ENCODE measurements around the gene SEPTIN8.
A peak's percentile ranks its signal among the peaks of the same experiment; 100 is the strongest.

The SEPTIN8 gene

GRCh38 chr5:132753135-132753987 lies 23.7 kb downstream of the SEPTIN8 start:
- peak; percentile 30 for DNase-seq (ENCODE audit: extremely low spot score)
- ChIA-PET CTCF (interaction anchor here (0.7 to 3.7 kb wide), 2 partner anchors 9 to 67 kb away, joined by 3 to 40 read pairs; no protein-coding TSS in a partner anchor), POLR2A (interaction anchor here (2.1 to 2.7 kb wide), 2 partner anchors 15 to 67 kb away, joined by 7 to 9 read pairs; partner anchors contain the start of gene KIF3A)
- TF ChIP-seq NFRKB (IDR thresholded peaks at IDR 0.05): no peak
- TF ChIP-seq SP1 (IDR thresholded peaks at IDR 0.05): no peak

DNA sequence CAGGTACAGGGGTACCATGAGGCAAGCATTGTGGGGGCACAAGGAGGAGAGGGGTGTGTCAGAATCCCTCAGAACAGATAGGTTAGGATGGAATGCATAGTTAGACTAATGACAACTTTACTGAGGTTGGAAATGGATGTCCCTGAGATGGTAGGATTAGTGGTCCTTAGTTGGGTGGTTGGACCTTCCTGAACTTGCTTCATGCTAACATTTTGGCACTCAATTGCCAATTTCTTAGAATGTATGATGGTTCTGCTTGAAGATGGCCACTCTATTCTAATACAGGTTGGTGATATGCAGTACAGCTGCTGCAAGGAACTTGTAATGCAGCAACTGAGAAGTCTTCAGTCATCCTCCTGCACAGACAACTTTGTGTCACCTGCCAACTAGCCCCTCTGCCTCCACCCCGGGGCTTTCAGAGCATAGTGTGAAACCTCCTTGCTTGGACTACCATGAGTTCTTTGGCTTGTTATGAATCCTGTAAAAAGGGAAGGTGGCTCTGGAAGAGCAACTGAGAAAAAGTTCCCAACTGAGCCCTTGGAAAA lies 24.4 kb downstream of the SEPTIN8 start:
- no peak for DNase-seq (ENCODE audit: extremely low spot score)
- POLR2A ChIA-PET: interaction anchor here (2.1 to 2.7 kb wide), 2 partner anchors 15 to 68 kb away, joined by 7 to 8 read pairs; partner anchors contain the start of gene KIF3A
- TF ChIP-seq LEF1 (IDR thresholded peaks at IDR 0.05; ENCODE audit: borderline replicate concordance): no peak
- CTCF ChIA-PET: interaction anchor here (3.7 kb wide), 1 partner anchor 68 kb away, joined by 40 read pairs; no protein-coding TSS in a partner anchor

- no peak for DNase-seq (ENCODE audit: extremely low spot score)
- ChIA-PET POLR2A (interaction anchor here (2.1 kb wide), 1 partner anchor 15 kb away, joined by 8 read pairs; the partner anchor contains the start of gene KIF3A), CTCF (interaction anchor here (0.6 kb wide), 1 partner anchor 317 kb away, joined by 4 read pairs; no protein-coding TSS in a partner anchor)
- TF ChIP-seq BHLHE40 (IDR thresholded peaks at IDR 0.05; ENCODE audit: borderline replicate concordance): no peak
- TF ChIP-seq, protein P1, sequence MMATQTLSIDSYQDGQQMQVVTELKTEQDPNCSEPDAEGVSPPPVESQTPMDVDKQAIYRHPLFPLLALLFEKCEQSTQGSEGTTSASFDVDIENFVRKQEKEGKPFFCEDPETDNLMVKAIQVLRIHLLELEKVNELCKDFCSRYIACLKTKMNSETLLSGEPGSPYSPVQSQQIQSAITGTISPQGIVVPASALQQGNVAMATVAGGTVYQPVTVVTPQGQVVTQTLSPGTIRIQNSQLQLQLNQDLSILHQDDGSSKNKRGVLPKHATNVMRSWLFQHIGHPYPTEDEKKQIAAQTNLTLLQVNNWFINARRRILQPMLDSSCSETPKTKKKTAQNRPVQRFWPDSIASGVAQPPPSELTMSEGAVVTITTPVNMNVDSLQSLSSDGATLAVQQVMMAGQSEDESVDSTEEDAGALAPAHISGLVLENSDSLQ (IDR thresholded peaks at IDR 0.05): no peak
- TF ChIP-seq FOXM1 (IDR thresholded peaks at IDR 0.05; ENCODE audit: borderline replicate concordance): no peak
- TF ChIP-seq SUZ12 (IDR thresholded peaks at IDR 0.05): no peak
- no peak for TF ChIP-seq LEF1 (IDR thresholded peaks at IDR 0.05; ENCODE audit: borderline replicate concordance)
These were observed 25.0 kb downstream of the SEPTIN8 start for GRCh38 chr5:132751971-132752580.

DNA sequence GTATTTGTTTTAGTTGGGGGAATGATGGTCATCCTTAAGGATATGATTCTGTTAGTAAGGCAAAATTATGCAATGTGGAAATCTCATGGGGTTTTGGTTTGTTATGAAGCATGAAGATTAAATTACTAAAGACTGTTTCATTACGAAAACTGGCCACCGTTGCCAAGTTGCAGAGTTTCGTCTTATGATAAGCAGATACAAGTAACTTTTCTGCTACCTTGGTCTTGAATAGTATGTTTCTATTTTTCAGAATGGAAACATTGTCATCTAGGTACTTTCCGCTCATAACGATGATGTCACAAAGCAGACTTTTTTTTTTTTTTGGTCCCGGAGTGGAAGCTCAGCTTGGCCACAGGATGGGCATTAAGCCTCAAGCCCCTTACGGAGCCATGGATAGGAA lies 25.6 kb downstream of the SEPTIN8 start:
- no peak for TF ChIP-seq SUZ12 (IDR thresholded peaks at IDR 0.05)
- TF ChIP-seq FOXM1 (IDR thresholded peaks at IDR 0.05; ENCODE audit: borderline replicate concordance): no peak
- TF ChIP-seq ELF4 (IDR thresholded peaks at IDR 0.05): no peak
- TF ChIP-seq HDGF (IDR thresholded peaks at IDR 0.05; ENCODE audit: borderline replicate concordance): no peak
- TF ChIP-seq FOXK2 (IDR thresholded peaks at IDR 0.05): no peak
- no peak for TF ChIP-seq TARDBP (IDR thresholded peaks at IDR 0.05)
- no peak for TF ChIP-seq CTBP1 (IDR thresholded peaks at IDR 0.05; ENCODE audit: borderline replicate concordance)
- no peak for TF ChIP-seq LEF1 (IDR thresholded peaks at IDR 0.05; ENCODE audit: borderline replicate concordance)
- TF ChIP-seq, protein P1 (IDR thresholded peaks at IDR 0.05): no peak
- no peak for TF ChIP-seq L3MBTL2 (conservative IDR thresholded peaks at IDR 0.05)
- TF ChIP-seq ZNF384 (IDR thresholded peaks at IDR 0.05): no peak
- POLR2A ChIA-PET: interaction anchor here (2.1 kb wide), 1 partner anchor 14 kb away, joined by 8 read pairs; the partner anchor contains the start of gene KIF3A
- CTCF ChIA-PET: interaction anchor here (0.6 kb wide), 1 partner anchor 318 kb away, joined by 4 read pairs; no protein-coding TSS in a partner anchor
- no peak for DNase-seq (ENCODE audit: extremely low spot score)

GRCh38 chr5:132750471-132751230 lies 26.4 kb downstream of the SEPTIN8 start:
- POLR2A ChIA-PET: interaction anchor here (0.7 to 2.1 kb wide), 3 partner anchors 13 to 193 kb away, joined by 4 to 8 read pairs (median 5); partner anchors contain the start of genes KIF3A and RAD50
- DNase-seq (ENCODE audit: extremely low spot score): peak; percentile 3
- no peak for TF ChIP-seq BHLHE40 (IDR thresholded peaks at IDR 0.05; ENCODE audit: borderline replicate concordance)
- no peak for TF ChIP-seq LEF1 (IDR thresholded peaks at IDR 0.05; ENCODE audit: borderline replicate concordance)
- TF ChIP-seq ZNF384 (IDR thresholded peaks at IDR 0.05): no peak
- no peak for TF ChIP-seq SUZ12 (IDR thresholded peaks at IDR 0.05)
- no peak for TF ChIP-seq CTBP1 (IDR thresholded peaks at IDR 0.05; ENCODE audit: borderline replicate concordance)
- no peak for TF ChIP-seq TARDBP (IDR thresholded peaks at IDR 0.05)
- TF ChIP-seq SP1 (IDR thresholded peaks at IDR 0.05): no peak
- no peak for TF ChIP-seq ELF4 (IDR thresholded peaks at IDR 0.05)
- no peak for TF ChIP-seq ARNT (IDR thresholded peaks at IDR 0.05)
- TF ChIP-seq FOXK2 (IDR thresholded peaks at IDR 0.05): no peak
- no peak for TF ChIP-seq FOXA1 (IDR thresholded peaks at IDR 0.05)
- no peak for TF ChIP-seq NFRKB (IDR thresholded peaks at IDR 0.05)
- no peak for TF ChIP-seq HDGF (IDR thresholded peaks at IDR 0.05; ENCODE audit: borderline replicate concordance)
- no peak for TF ChIP-seq FOXM1 (IDR thresholded peaks at IDR 0.05; ENCODE audit: borderline replicate concordance)
- TF ChIP-seq, protein P1 (IDR thresholded peaks at IDR 0.05): no peak
- no peak for TF ChIP-seq L3MBTL2 (conservative IDR thresholded peaks at IDR 0.05)
- CTCF ChIA-PET: interaction anchor here (0.6 to 1.6 kb wide), 2 partner anchors 224 to 568 kb away, joined by 3 to 4 read pairs; no protein-coding TSS in a partner anchor

Data from HEK293T (cell line).